Natural killer cell (primary cell): ENCODE results near the gene SOX4. TPM values are rescaled to one million over a fixed set of nuclear protein-coding genes. Genes with fewer than 3 reads are reported as not detected.

Experiments used
- ATAC-seq, 3 donors: fragments of 150-1000 bp in 2 of 3; fragments of 200-7000 bp in 1 of 3; cut with Tn5 transposase; 1 replicate in 1 of 3; 2 replicates in 2 of 3; pipeline ENCODE4 v1.10.0; 2021; ENCODE audit warnings: mild to moderate bottlenecking in 2 of 3, moderate library complexity in 2 of 3
- DNase-seq, 2 donors: peaks; one replicate each; pipeline versions ENCODE4 v3.0.0 to v3.0.0-alpha.2; 2013 to 2021; ENCODE audit warnings: mixed read lengths in 1 of 2
- H3K27ac ChIP-seq: one replicate; pipeline ENCODE4 v1.5.1; 2013; ENCODE audit warnings: mild to moderate bottlenecking, low read length
- H3K27me3 ChIP-seq: one replicate; pipeline ENCODE4 v1.6.1; 2013; ENCODE audit warnings: low read length; ENCODE audit not compliant: control insufficient read depth, insufficient read depth
- H3K36me3 ChIP-seq: one replicate; pipeline ENCODE4 v1.6.1; 2013; ENCODE audit warnings: low read length; ENCODE audit not compliant: control insufficient read depth, insufficient read depth
- H3K4me1 ChIP-seq: one replicate; pipeline ENCODE4 v1.6.1; 2013; ENCODE audit warnings: low read length; ENCODE audit not compliant: control insufficient read depth, insufficient read depth
- H3K4me3 ChIP-seq: one replicate; pipeline ENCODE4 v1.5.1; 2013; ENCODE audit warnings: low read length
- H3K9me3 ChIP-seq: one replicate; pipeline ENCODE4 v1.6.1; 2013; ENCODE audit warnings: low read length; ENCODE audit not compliant: control insufficient read depth, insufficient read depth
- H3K27ac Mint-ChIP-seq, 2 donors: one replicate each; pipeline ENCODE4 v1.8.0; 2022; ENCODE audit warnings: mild to moderate bottlenecking in 2 of 2, mixed read lengths in 2 of 2, moderate library complexity in 1 of 2
- H3K27me3 Mint-ChIP-seq, 2 donors: one replicate each; pipeline ENCODE4 v1.8.0; 2022; ENCODE audit warnings: low read depth in 2 of 2, mixed read lengths in 2 of 2
- H3K36me3 Mint-ChIP-seq: one replicate; pipeline ENCODE4 v1.8.0; 2022; ENCODE audit warnings: mixed read lengths
- H3K4me1 Mint-ChIP-seq, 2 donors: one replicate each; pipeline ENCODE4 v1.8.0; 2022; ENCODE audit warnings: mixed read lengths in 2 of 2
- H3K4me3 Mint-ChIP-seq: one replicate; pipeline ENCODE4 v1.8.0; 2022; ENCODE audit warnings: mild to moderate bottlenecking, moderate library complexity, mixed read lengths
- H3K9me3 Mint-ChIP-seq, 2 donors: one replicate each; pipeline ENCODE4 v1.8.0; 2022; ENCODE audit warnings: mixed read lengths in 2 of 2
- CTCF ChIP-seq: fragments of 200-600 bp; IDR thresholded peaks from one replicate; pipeline ENCODE4 v1.8.0; 2022; ENCODE audit warnings: antibody characterized with exemption
- WGBS: methylation state at CpG from one replicate; pipeline ENCODE4 v1.1.7; 2013; ENCODE audit warnings: missing lambda C conversion rate; ENCODE audit not compliant: insufficient coverage; 5-methylcytosine and 5-hydroxymethylcytosine counted together
- intact Hi-C: fragments of 100-400 bp; cut with micrococcal nuclease; formaldehyde crosslinking; loops from one replicate; pipeline ENCODE4 v1.14.2; 2022
- total RNA-seq, 4 donors: library from RNA; stranded (reverse); fragments of 120-200 nt in 1 of 4; gene quantifications; one replicate each; pipeline versions ENCODE4 v1.2.3 to v1.2.4, GENCODE V29; 2013 to 2022

The SOX4 gene
- total RNA-seq, 3 donors from 2014 or later (not counting 1 experiment from before 2014, with no cell fraction given) = 4.4 to 7.6 (median 6.4) TPM

- Mint-ChIP-seq H3K27ac (no peak overlapping the region), H3K36me3 (no peaks in the 10 kb centered on the region), H3K4me1 (no peaks in the 10 kb centered on the region), H3K4me3 (no peak overlapping the region), H3K27me3 (peaks cover 0 to 6% of the 10 kb centered on the region in 2 donors), H3K9me3 (no peaks in the 10 kb centered on the region)
- no peaks in the 10 kb centered on the region for H3K9me3 ChIP-seq
- TF ChIP-seq CTCF = no peak
- WGBS = 89% methylated on average over 6 of the region's 6 CpGs
- DNase-seq = no peak
- H3K4me1 ChIP-seq = no peaks in the 10 kb centered on the region
- intact Hi-C loops = no loop called here
- ATAC-seq = no peak
- H3K4me3 ChIP-seq = no peak overlapping the region
- H3K27ac ChIP-seq = no peak overlapping the region
- H3K36me3 ChIP-seq = no peaks in the 10 kb centered on the region
- no peaks in the 10 kb centered on the region for H3K27me3 ChIP-seq
Observed at GRCh38 chr6:21556511-21556910, 37.0 kb upstream of the SOX4 start.

- H3K4me3 Mint-ChIP-seq = no peak overlapping the region
- DNase-seq = no peak
- H3K4me1 ChIP-seq = no peaks in the 10 kb centered on the region
- no peak overlapping the region for H3K27ac ChIP-seq
- no peak for TF ChIP-seq CTCF
- WGBS = 84% methylated on average over 4 of the region's 5 CpGs
- H3K27me3 Mint-ChIP-seq = peaks cover 0 to 6% of the 10 kb centered on the region in 2 donors
- H3K4me3 ChIP-seq = no peak overlapping the region
- H3K4me1 Mint-ChIP-seq = no peaks in the 10 kb centered on the region
- intact Hi-C loops = no loop called here
- no peaks in the 10 kb centered on the region for H3K27me3 ChIP-seq
- H3K9me3 ChIP-seq = no peaks in the 10 kb centered on the region
- H3K36me3 ChIP-seq = no peaks in the 10 kb centered on the region
- H3K36me3 Mint-ChIP-seq = no peaks in the 10 kb centered on the region
- H3K9me3 Mint-ChIP-seq = no peaks in the 10 kb centered on the region
- H3K27ac Mint-ChIP-seq = no peak overlapping the region
- no peak for ATAC-seq
Observed at GRCh38 chr6:21556968-21557721, 36.4 kb upstream of the SOX4 start.

GRCh38 chr6:21559238-21559637 lies 34.3 kb upstream of the SOX4 start:
- no peaks in the 10 kb centered on the region for H3K9me3 Mint-ChIP-seq
- Histone ChIP-seq H3K9me3 (no peaks in the 10 kb centered on the region), H3K36me3 (no peaks in the 10 kb centered on the region), H3K4me3 (no peak overlapping the region), H3K27me3 (no peaks in the 10 kb centered on the region), H3K27ac (no peak overlapping the region), H3K4me1 (no peaks in the 10 kb centered on the region)
- WGBS = 93% methylated on average over 3 of the region's 3 CpGs
- H3K27ac Mint-ChIP-seq = no peak overlapping the region
- H3K4me1 Mint-ChIP-seq = no peaks in the 10 kb centered on the region
- no peaks in the 10 kb centered on the region for H3K36me3 Mint-ChIP-seq
- intact Hi-C loops = no loop called here
- ATAC-seq = no peak
- DNase-seq = no peak
- TF ChIP-seq CTCF = no peak
- H3K27me3 Mint-ChIP-seq = peaks cover 0 to 6% of the 10 kb centered on the region in 2 donors
- H3K4me3 Mint-ChIP-seq = no peak overlapping the region

- peaks cover 0 to 4% of the 10 kb centered on the region in 2 donors for H3K27me3 Mint-ChIP-seq
- H3K4me3 Mint-ChIP-seq = no peak overlapping the region
- TF ChIP-seq CTCF = no peak
- no peak overlapping the region for H3K27ac Mint-ChIP-seq
- no peaks in the 10 kb centered on the region for H3K4me1 ChIP-seq
- H3K27ac ChIP-seq = no peak overlapping the region
- no peaks in the 10 kb centered on the region for H3K4me1 Mint-ChIP-seq
- H3K36me3 Mint-ChIP-seq = no peaks in the 10 kb centered on the region
- H3K9me3 ChIP-seq = no peaks in the 10 kb centered on the region
- intact Hi-C loops = no loop called here
- no peaks in the 10 kb centered on the region for H3K9me3 Mint-ChIP-seq
- no peaks in the 10 kb centered on the region for H3K36me3 ChIP-seq
- ATAC-seq = no peak
- H3K27me3 ChIP-seq = no peaks in the 10 kb centered on the region
- no peak overlapping the region for H3K4me3 ChIP-seq
- DNase-seq = no peak
- WGBS = 71% methylated on average over 2 of the region's 2 CpGs
Observed at GRCh38 chr6:21560249-21560648, 33.3 kb upstream of the SOX4 start.
